ENCODE results near the gene TAF1C.

Gene TAF1C

GRCh38 chr16:84183572-84183875 is 3.3 kb downstream of the TAF1C start:
- DNase-seq (ENCODE audit: low read depth in 1 of 2, low spot score in 1 of 2) = no peak

GRCh38 chr16:84182680-84183571 is 3.9 kb downstream of the TAF1C start:
- DNase-seq (ENCODE audit: low read depth in 1 of 2, low spot score in 1 of 2) = no peak

- DNase-seq (ENCODE audit: low read depth in 1 of 2, low spot score in 1 of 2) = no peak
These were observed 4.8 kb downstream of the TAF1C start for GRCh38 chr16:84182104-84182503.

- no peak for DNase-seq (ENCODE audit: low read depth in 1 of 2, low spot score in 1 of 2)
These were observed 5.5 kb downstream of the TAF1C start for GRCh38 chr16:84181144-84181915.

GRCh38 chr16:84180519-84181140 is 6.2 kb downstream of the TAF1C start:
- no peak for DNase-seq (ENCODE audit: low read depth in 1 of 2, low spot score in 1 of 2)

- DNase-seq (ENCODE audit: low read depth in 1 of 2, low spot score in 1 of 2) = no peak
These were observed 7.1 kb downstream of the TAF1C start for GRCh38 chr16:84179612-84180320.

GRCh38 chr16:84178892-84179611 is 7.8 kb downstream of the TAF1C start:
- no peak for DNase-seq (ENCODE audit: low read depth in 1 of 2, low spot score in 1 of 2)

- DNase-seq (ENCODE audit: low read depth in 1 of 2, low spot score in 1 of 2) = no peak
These were observed 8.6 kb downstream of the TAF1C start for GRCh38 chr16:84178146-84178765.

GRCh38 chr16:84177741-84178073 is 9.2 kb downstream of the TAF1C start:
- no peak for DNase-seq (ENCODE audit: low read depth in 1 of 2, low spot score in 1 of 2)

GRCh38 chr16:84176192-84177053 is 10.4 kb downstream of the TAF1C start:
- no peak for DNase-seq (ENCODE audit: low read depth in 1 of 2, low spot score in 1 of 2)

GRCh38 chr16:84175350-84176081 is 11.3 kb downstream of the TAF1C start:
- DNase-seq (ENCODE audit: low read depth in 1 of 2, low spot score in 1 of 2) = peak in 1 of 2 donors; percentile 48

- no peak for DNase-seq (ENCODE audit: low read depth in 1 of 2, low spot score in 1 of 2)
These were observed 12.5 kb downstream of the TAF1C start for GRCh38 chr16:84174396-84174795.

- DNase-seq (ENCODE audit: low read depth in 1 of 2, low spot score in 1 of 2) = no peak
These were observed 17.0 kb downstream of the TAF1C start for GRCh38 chr16:84169765-84170310.

GRCh38 chr16:84166796-84167695 is 19.8 kb downstream of the TAF1C start:
- DNase-seq (ENCODE audit: low read depth in 1 of 2, low spot score in 1 of 2) = no peak

GRCh38 chr16:84165746-84166145 is 21.1 kb downstream of the TAF1C start:
- no peak for DNase-seq (ENCODE audit: low read depth in 1 of 2, low spot score in 1 of 2)

- no peak for DNase-seq (ENCODE audit: low read depth in 1 of 2, low spot score in 1 of 2)
These were observed 25.1 kb downstream of the TAF1C start for GRCh38 chr16:84161801-84162200.

GRCh38 chr16:84161037-84161436 is 25.8 kb downstream of the TAF1C start:
- DNase-seq (ENCODE audit: low read depth in 1 of 2, low spot score in 1 of 2) = no peak
